ENCODE data around the gene SLC22A17.
"Not testable (repeated sequence)": the region's sequence is repeated elsewhere in the genome, so short reads cannot be mapped to it uniquely, and the experiment has no call there.

SLC22A17 gene

DNA sequence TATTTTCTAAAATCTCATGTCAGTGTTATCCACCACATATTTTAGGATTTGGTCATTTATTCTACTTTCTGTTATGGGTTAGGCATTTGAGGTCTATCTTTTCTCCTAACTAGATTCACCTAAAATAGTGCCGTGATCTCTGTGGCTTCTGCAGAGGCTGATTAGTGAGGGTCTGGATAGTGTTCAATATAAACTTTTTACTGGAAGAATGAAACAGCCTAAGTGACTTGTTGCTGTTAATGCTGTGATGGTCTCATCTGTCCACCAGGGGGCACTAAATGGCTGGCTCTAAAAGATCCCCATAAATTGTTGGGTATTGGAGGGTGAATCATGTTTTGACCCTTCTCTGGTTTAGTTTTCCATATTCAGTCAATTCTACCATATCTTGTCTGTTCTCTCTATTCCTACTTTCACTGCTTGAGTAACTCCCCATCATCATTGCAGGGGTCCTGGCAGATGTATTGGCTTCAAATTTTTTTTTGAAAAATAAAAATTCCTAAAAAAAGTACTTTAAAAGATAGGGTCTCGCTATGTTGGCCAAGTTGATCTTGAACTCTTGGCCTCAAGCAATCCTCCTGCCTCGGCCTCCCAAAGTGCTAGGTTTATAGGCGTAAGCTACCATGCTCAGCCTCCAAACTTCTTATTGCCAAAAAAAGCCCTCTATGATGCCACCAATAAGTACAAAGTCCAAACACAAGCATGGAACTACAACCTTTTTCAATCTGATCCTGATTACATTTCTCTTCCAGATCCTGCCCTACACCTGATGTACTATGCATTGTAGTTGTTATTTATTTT, 24.5 kb downstream of the SLC22A17 start:
- peak; percentile 65 for DNase-seq

DNA sequence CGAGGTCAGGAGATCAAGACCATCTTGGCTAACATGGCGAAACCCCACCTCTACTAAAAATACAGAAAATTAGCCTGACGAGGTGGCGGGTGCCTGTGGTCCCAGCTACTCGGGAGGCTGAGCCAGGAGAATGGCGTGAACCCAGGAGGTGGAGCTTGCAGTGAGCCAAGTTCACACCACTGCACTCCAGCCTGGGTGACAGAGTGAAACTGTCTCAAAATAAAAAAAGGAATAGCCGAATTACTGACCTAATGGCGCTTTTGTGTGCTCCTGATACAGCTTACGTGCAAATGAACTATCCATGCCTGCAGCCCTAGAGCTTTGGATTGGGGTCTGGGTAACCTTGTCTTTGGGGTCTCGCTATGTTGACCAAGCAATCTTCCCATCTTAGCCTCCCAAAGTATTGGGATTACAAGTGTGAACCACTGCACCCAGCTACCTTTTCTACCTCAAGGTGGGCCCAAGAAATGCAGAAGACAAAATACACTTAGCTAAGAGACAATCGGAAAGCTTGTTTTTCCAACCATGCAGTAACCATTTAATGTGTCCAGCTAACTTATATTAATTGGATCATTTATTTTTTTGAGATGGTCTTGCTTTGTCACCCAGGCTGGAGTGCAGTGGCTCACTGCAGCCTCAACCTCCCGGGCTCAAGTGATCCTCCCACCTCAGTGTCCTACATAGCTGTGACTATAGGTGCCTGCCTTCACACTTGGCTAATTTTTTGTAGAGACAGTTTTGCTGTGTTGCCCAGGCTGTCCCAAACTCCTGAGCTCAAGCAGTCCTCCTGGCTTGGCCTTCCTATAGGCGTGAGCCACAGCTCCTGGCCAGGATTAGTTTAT, 26.0 kb downstream of the SLC22A17 start:
- DNase-seq = no peak

DNA sequence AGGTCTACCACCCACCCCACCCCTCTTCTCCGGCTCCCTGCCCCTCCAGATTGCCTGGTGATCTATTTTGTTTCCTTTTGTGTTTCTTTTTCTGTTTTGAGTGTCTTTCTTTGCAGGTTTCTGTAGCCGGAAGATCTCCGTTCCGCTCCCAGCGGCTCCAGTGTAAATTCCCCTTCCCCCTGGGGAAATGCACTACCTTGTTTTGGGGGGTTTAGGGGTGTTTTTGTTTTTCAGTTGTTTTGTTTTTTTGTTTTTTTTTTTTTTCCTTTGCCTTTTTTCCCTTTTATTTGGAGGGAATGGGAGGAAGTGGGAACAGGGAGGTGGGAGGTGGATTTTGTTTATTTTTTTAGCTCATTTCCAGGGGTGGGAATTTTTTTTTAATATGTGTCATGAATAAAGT, 26.9 kb downstream of the SLC22A17 start:
- not testable (repeated sequence) for DNase-seq

DNA sequence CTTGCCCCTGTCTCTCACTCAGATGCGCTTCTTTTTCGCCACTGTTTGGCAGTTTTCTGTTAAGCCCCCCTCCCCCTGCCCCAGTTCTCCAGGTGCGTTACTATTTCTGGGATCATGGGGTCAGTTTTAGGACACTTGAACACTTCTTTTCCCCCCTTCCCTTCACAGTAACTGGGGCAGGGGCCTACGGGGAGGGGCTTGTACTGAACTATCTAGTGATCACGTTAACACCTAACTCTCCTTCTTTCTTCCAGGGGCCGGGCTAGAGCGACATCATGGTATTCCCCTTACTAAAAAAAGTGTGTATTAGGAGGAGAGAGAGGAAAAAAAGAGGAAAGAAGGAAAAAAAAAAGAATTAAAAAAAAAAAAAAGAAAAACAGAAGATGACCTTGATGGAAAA, 27.7 kb downstream of the SLC22A17 start:
- DNase-seq = no peak

DNA sequence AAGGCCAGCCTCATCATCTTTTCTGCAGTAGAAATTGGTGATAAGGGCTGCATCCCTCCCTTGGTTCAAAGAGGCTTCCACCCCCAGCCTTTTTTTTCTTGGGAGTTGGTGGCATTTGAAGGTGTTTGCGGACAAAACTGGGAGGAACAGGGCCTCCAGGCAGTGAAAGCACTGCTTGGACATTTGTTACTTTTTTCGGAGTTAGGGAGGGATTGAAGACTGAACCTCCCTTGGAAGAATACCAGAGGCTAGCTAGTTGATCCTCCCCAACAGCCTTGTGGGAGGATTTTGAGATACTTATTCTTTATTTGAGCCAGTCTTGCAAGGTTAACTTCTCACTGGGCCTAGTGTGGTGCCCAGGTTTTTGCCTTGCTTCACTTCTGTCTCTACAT, 28.2 kb downstream of the SLC22A17 start:
- no peak for DNase-seq

DNA sequence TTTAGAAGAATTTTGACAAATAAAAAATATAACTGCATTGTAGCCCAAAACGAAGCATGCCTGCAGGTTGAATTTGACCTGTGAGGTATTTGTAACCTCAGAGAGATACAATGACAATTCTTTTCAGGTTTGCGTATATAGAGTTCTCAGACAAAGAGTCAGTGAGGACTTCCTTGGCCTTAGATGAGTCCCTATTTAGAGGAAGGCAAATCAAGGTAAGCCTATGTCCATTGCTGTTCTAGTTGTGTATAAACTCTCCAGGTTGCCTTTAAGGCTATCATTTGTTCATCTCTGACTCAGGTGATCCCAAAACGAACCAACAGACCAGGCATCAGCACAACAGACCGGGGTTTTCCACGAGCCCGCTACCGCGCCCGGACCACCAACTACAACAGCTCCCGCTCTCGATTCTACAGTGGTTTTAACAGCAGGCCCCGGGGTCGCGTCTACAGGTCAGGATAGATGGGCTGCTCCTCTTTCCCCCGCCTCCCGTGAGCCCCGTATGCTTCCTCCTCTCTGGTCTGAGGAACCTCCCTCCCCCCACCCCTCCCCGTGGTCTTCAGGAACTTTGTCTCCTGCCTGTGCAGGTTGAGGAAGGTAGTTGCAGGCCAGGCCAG, 28.7 kb downstream of the SLC22A17 start:
- DNase-seq = no peak

DNA sequence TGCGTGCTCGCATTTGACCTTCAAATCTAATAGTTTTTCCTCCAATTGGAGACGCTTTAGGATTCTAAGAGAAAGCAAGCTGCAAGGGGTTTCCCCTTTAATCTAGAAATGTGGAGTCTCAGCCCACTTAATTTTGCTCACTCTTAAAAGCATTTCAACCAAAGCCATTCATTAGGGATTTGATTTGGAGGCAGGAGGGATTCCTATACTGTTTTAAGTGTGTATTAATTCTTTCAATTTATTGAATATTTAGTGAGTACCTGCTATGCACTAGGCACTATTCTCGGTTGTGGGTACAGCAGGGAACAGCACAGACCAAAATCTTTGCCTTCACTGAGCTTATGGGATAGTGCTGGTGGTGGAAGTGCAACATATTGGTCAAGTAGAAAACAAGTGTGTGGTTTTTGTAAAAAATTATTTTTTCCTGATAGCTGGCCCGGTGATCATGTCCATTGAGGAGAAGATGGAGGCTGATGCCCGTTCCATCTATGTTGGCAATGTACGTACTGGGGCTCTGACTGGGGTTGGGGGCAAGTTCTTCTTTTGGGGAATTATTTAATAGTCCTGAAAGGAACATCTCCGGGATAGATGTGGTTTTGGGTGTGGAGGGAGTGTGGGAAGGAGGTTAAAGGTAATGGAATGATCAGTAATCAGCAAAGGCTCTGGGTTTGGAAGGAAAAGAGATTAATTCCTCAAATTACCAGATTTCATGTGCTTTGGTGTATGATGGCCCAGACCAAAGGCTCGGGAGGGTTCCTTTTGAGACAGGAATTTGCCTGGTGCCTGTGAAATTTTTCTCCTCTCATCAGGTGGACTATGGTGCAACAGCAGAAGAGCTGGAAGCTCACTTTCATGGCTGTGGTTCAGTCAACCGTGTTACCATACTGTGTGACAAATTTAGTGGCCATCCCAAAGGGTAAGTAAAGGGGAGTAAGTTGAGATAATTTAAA, 29.8 kb downstream of the SLC22A17 start:
- DNase-seq = no peak

DNA sequence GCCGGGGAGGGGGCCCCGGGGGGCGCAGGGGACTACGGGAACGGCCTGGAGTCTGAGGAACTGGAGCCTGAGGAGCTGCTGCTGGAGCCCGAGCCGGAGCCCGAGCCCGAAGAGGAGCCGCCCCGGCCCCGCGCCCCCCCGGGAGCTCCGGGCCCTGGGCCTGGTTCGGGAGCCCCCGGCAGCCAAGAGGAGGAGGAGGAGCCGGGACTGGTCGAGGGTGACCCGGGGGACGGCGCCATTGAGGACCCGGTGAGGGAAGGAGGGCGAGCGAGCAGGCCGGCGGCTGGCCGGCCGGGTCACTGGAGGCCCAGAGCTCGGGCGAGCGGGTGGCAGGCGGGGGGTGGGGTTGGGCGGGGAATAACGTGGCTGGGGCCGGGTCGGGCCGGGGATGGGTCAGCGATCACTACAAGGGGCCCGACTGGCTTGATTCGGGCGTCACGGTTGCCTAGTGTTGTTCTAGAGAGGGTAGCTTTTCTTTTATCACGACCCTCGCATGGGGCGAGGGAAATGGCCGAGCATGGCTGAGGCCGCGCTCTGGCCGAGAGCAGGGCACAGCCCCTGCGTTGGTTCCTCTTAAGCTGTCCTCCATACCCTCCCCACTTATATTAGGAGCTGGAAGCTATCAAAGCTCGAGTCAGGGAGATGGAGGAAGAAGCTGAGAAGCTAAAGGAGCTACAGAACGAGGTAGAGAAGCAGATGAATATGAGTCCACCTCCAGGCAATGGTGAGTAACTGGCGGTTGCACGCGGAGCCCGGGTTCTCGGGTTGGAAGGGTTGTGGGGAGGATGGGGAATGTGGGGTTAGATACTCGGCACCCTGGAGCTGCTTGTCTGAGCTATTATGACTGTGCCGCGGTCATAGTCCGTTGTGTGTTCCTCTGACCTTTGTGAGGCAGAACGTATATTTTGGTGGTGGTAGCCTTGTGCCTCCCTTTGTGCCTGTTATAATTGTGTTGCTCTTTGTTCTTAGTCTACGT, 30.8 kb downstream of the SLC22A17 start:
- DNase-seq = peak; percentile 72

DNA sequence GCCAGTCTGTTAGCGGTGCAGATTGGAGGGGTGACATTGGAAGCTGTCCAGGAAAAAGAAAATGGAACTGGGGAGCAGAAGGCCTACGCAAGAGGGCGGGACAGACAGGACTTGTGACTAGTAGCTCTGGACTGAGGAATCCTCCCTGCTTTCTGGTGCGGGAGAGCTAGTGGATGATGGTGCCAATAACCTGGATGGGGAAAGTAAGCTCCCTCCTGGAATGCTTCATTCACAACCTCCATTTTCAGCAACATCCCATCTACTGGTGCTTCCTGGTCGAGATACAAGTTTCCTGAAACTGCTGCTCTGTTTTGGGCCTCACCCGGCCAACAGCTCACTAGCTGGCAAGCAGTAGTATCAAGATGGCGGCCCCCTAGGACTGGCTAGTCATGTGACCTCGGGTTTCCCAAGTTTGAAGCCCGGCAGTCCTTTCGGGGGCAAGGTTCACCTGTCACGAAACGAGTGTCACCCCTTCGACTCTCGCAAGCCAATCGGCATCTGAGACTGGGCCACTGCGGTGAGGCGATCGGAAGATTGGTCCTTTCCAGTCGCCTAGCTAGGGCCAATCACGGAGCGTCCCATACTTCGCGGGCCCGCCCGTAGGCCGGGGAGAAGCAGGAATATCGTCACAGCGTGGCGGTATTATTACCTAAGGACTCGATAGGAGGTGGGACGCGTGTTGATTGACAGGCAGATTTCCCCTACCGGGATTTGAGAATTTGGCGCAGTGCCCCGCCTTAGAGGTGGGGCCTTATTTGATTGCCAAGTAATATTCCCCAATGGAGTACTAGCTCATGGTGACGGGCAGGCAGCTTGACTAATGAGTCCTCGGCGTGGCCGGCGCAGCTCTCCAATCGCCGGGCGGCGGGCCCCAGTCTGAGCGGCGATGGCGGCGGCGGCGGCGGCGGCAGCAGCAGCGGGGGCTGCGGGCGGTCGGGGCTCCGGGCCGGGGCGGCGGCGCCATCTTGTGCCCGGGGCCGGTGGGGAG, 31.8 kb downstream of the SLC22A17 start, which contains the start of gene PABPN1:
Gene PABPN1 (plus strand): TSS at position 874 of the 988 bp plus-strand sequence. CDS start 13 bp downstream, at position 887.
- DNase-seq = peak; percentile 98

DNA sequence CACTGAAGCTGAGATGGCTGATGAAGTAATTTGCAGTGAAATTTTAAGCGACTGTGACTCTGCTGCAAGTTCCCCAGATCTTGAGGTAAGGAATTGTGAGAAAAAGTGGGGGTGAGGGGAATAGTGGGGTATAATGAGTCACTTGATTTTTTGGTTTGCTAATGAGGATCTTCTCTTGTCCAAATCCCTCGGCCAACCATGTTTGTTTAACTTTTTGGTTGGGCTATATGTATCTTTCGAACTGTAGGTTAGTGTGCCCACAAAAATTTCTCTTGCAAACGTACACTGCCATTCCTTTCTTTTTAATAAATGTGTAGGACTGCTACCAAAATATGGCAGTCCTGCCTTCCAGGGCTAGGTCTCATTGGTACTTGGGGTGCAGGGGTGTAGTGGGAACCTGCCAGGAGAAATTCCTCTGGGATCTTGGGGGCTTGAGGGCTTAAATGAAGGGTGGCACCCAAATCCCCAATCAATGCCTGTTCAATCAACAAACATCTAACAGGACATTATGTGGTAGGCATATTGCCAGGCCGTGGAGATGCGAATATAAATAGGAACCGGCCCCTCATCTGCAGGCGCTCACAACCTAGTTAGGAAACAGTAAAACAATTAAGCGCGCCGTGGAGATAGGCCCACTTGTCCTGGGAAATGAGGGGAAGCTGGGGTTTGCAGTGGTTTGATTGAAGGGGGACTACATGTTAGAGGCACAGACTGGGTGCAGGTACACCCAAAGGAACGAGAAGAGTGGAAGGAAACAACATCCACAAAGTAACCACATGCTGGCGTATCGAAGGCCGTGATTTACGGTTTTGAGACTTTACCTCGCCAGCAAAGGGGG, 32.7 kb downstream of the SLC22A17 start:
- DNase-seq = no peak

DNA sequence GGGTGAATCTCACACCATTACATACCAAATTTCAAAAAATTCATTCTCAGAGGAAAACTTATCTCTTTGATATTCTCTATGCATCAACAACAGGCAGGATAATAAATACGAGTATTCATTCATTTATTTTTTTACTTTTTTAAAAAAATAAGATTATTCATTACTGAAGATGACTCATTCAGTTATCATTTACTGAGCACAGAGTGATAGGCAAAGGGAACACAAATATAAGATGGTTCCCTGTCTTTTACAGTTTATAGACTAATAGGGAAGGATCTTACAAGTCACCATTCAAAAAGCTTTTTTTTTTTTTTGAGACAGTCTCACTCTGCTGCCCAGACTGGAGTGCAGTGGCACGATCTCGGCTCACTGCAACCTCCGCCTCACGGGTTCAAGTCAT, 36.4 kb downstream of the SLC22A17 start:
- DNase-seq = no peak

DNA sequence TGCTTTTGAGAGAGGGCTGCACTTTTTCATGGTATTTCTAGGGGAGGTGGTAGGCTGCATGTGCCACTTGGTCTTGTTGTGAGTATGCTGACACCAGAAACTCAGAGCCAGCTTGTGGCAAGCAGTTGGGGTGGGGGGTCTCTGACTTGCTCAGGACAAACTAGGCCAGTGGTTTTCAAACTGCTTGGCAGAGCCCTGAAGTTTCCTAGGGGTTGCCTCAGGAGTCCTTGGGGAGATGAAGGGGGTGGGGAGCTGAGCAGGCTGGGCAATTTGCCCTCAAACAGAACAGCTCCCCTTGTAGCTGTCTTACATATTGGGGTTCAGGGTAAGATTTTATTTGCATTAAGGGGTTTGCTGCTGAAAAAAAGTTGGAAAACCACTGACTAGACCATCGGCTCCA, 42.1 kb downstream of the SLC22A17 start:
- no peak for DNase-seq

DNA sequence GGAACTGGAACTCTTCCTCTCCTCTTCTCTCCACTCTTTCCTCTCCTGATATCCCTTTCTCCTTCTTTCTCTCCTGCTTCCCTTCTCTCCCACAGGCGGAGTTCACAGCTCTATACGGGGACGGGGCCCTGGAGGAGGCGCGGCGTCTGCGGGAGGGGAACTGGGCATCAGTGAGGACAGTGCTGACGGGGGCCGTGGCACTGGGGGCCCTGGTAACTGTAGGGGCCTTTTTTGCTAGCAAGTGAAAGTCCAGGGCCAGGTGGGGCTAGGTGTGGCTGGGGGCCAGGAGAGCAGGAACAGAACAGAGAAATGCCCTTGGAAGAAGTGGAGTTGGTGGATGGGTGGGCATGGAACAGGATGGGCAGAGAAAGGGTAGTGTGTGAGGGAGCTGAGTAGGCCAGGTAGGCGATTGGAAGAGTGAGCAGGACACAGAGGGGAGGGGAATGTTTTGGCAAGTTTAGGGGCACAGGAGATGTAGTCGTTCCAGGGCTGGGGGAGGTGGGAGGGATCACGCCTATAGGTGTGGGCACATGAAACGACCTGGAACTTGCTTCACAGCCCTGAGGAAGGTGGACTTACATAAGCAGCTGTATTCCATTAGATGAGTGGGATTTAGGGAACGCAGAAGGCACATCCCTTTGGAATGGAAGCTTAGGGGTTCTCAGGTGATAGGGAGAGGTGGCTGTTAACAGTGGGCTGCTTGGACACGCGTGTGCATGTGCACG, 43.8 kb downstream of the SLC22A17 start:
- DNase-seq = no peak

DNA sequence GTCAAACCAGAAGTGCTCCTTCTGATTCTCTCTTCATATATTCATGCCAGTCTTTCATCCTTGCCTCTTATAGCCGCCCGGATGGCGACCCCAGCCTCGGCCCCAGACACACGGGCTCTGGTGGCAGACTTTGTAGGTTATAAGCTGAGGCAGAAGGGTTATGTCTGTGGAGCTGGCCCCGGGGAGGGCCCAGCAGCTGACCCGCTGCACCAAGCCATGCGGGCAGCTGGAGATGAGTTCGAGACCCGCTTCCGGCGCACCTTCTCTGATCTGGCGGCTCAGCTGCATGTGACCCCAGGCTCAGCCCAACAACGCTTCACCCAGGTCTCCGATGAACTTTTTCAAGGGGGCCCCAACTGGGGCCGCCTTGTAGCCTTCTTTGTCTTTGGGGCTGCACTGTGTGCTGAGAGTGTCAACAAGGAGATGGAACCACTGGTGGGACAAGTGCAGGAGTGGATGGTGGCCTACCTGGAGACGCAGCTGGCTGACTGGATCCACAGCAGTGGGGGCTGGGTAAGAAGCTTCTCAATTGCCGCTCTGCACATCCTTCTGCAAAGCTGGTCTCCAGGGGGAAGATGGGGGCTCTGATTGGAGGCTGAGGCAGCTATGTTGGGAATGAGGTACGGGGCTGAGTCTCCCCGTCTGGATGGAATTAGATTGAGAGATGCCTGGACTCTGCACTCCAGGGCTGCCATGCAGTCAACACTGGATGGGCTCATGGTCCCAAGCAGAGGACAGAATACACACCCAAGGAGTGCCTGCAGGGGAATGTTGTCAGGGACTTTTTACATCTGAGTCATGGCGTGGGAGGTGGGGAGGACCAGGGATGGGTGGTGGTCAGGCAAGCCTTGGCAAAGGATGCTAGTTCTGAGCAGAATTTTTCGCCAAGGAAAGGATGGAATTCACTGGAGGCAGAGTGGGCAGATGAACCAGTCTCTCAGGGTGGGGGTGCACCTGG, 44.7 kb downstream of the SLC22A17 start:
- no peak for DNase-seq

DNA sequence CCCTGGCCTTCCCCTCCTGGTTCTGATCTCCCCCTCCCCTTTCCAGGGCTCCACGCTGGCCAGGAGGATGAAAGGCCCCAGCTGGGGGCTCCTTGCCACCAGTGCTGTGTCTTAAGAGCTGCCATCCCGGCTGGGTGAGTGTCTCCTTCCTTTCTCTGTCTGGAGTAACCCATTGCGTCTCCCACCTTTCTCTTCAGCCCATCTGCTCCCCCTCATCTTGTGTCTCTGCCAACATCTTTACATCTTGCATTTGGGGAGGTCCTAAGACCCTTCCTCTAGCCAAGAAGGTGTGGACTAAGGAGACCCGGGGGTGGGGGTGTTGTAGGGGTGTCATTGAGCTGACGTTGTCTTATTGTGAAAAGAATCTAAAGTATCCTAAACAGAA, 45.5 kb downstream of the SLC22A17 start:
- no peak for DNase-seq

DNA sequence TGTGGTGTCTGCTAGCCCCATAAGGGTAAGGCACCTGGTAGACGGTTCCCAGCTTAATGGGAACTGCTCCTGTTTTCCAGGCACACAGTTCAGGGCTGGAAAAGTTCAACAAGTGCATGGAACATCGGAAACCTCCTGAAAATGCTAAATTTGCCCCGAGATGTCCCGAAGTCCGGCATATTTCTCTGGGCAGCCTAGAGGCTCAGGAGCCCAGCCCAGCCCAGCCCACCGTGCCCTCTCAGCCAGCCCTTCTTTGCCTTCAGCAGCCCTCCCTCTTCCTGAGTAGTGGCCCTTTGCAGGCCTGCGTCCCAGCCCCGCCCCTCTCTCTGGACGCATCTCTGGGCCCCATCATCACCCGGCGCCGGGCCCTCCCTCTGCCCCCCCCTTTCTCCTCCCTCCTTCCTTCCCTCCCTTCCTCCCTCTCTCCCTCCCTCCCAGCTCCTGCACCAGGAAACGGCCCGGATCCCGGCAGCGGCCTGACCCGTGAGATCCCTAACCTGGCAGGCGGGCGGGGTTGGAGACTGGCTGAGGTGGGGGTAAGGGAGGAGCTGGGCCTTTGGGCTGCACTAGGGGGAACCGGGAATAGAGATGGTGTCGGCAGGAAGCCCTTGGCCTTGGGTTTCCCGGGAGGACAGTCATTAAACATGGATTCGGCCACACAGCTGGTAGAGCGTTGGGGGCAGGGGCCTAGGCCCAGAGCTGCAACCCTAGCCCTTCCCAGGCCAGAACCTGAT, 46.1 kb downstream of the SLC22A17 start, which contains the start of gene BCL2L2:
Gene BCL2L2 (plus strand): TSS at position 422 of the 734 bp plus-strand sequence. CDS start 935 bp downstream, outside the sequence.
- DNase-seq = peak; percentile 93
